Tibial nerve (tissue), 4 donors: ENCODE results near the gene C1orf52.

Experiments used
- CTCF ChIP-seq, 5 experiments: fragments of 200-600 bp in 3 of 5; fragments of 450-650 bp in 2 of 5; sonication (generic) in 3 of 5; IDR thresholded peaks; one replicate each; pipeline ENCODE4 v1.5.1; 2016 to 2019; ENCODE audit warnings: antibody characterized with exemption in 5 of 5, mild to moderate bottlenecking in 3 of 5, moderate library complexity in 2 of 5
- EP300 ChIP-seq, 2 donors: sonication (generic); formaldehyde crosslinking; IDR thresholded peaks; one replicate each; pipeline ENCODE4 v1.6.1; 2017; ENCODE audit warnings: antibody characterized with exemption in 2 of 2, mild to moderate bottlenecking in 1 of 2
- POLR2A ChIP-seq, 2 donors: fragments of 450-650 bp; IDR thresholded peaks; one replicate each; pipeline ENCODE4 v1.6.1; 2017; ENCODE audit warnings: antibody characterized with exemption in 2 of 2, mild to moderate bottlenecking in 2 of 2, moderate library complexity in 2 of 2

- TF ChIP-seq CTCF (IDR thresholded peaks at IDR 0.05) (peak; percentile 95 to 100 (median 99)), POLR2A (IDR thresholded peaks at IDR 0.05) (peak; percentile 39 to 66), EP300 (IDR thresholded peaks at IDR 0.05) (peak; percentile 83 to 89)
These were observed at the start of gene C1orf52 for GRCh38 chr1:85259118-85259911.
